ENCODE data around the gene BCL11B. TPM values are rescaled to one million over a fixed set of nuclear protein-coding genes. Genes with fewer than 3 reads are reported as not detected.

Gene BCL11B
- total RNA-seq, 1 experiment from 2014 or later = 3.2 TPM

DNA sequence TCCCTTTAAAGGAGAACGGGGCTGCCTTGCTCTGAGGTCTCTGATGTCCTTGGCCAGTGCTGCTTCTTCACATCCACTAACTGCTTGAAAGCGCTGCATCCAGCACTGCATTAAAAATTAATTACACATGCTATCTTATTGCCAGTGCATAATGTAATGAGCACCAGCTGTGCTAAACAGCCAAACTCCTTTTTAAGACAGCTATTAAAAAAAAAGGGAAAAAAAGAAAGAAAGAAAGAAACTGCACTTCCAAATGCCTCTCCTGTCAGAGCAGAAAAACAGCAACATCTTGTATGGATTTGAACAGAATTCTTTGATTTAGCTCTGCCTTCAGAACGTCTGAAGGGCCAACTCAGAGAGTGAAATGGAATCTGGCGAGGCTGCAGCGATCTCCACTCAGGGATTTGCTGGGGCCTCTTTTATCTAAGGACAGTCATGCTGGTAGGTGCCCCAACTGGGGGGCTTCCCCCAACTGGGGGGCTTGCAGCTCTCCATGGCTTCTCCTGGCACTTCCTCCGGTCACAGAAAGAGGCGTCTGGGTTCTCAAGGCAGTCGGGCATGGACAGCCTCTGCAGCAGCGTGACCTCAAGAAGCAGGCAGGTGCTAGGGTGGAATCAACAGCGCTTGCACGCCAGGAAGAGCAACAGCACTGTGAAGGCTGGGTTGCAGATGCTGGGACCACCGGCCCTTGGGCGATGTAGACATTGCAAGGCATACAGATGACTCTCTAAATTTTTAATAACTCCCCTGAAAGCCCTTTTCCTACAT is 46.4 kb downstream of the BCL11B start:
- DNase-seq (ENCODE audit: low spot score) = no peak

DNA sequence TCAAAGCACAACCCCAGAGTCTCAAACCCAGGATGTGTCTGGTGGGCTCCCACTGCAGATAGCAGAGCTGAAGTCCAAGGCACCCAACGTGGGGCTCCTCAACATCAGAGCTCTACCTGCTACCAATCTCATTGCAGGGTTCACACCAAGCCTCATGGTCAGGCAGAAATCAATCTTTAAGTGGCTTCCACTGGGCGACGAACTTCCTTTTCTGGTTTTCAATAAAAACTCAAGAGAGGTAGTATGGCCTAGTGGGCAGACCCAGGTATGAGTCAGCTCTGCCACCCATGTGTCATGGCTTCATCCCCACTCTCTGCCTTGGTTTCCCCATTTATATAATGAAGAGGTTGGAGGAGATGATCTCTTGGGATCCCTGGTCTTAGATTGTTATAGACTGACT is 47.0 kb downstream of the BCL11B start:
- no peak for DNase-seq (ENCODE audit: low spot score)

DNA sequence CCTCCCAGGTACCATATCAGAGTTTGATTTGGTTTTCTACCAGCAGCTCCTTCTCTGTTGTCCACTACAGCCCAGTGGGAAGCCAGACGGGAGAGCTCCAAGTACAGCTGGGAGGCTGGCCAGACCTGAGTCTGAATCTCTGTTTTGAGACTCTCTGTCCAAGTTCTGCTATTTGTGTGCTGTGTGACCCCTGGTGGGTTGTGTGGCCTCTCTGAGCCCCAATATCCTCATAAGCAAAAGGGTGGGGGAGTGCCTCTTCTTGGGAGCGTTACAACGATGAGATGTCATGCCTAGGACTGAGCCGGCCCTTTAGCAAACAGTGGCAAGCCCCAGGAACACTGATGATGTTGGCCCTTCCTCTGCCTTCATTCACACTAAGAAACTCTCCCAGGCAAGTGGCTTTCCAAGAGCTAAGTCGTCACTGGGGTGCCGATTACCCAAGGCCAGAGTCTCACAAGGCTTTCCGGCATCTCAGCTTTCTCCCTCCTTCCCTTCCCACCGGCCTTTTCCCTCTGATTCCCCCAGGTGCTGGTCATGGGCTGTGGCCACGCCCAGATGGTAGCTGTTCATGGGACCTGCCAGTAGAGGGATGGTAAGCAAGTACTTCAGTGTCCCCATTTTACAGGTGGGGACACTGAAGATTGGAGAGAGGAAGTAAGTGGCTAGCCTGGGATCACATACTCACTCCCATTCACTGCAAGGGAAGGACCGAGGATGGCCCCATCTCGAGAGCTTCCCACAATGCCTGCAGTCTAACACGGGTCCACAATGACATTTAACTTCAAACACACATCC is 47.7 kb downstream of the BCL11B start:
- DNase-seq (ENCODE audit: low spot score) = no peak

DNA sequence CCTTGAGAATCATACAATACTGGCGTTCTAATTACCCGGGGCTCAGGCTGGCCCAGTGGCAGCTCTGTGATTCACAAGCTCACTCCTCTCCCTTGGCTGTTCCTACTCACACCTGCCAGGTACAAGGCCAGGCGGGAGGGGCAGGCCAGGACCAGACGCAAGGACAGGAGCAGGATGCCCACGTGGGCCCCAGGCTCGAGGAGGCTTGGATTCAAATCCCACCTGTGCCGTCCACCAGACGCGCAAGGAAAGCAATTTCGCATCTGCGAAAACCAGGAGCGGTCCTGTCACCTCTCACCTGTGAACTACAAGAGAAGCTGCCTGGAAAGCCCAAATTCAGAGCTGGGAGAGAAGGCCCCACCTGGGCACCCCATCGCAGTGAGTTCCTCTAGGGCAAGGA is 50.6 kb downstream of the BCL11B start:
- no peak for DNase-seq (ENCODE audit: low spot score)

DNA sequence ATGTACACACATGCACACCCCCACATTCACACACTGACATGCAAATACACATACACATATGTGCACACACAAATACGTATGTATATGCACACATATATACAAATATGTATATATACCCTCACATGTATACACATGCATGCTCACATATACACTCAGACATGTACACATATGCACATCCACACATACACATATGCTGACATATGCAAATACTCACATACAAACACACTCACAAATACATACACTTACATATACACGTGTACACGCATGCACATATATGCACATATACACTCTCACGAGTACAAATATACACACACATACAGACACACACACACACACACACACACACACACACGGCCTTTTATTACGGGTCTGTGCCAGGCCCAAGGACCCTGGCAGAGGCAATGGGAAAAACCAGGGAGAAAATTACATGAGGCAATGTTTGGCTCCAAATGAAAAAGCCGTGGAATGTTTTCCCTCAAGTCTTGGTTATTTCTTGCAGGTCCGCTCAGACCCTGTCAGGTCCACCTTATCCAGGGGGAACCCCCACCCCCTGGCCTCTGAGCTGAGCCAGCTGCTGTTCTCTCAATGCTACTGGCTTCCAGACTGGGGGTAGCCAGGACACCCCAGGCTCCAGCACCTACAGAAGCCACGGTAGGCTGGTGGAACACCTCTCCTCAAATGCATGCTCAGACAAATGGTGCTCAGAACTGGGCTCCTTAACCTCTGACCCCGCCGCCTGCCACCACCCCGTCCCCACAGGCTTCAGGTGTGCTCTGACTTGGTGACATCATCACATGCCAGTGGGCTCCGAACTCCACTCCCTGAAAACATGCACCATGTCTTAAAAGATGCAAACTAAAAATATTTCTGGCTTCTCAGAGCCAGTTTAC is 54.7 kb downstream of the BCL11B start:
- no peak for DNase-seq (ENCODE audit: low spot score)

DNA sequence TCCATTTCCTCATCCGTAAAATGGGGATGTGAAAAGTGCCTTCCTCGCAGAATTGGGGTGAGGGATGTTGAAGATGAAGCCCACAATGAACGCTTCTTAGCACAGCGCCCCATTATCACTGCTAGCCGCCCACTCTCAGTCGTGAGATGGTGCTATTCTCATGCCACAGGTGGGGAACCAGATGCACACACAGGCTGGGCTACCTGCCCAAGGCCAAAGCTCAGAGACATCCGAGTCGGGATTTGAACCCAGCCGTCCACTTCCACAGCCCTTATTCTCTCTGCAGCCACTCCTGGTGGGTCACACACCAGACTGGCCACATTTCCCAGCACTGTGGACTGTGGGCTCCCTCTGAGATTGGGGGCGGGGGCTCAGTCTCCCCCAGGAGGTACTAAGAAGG is 55.8 kb downstream of the BCL11B start:
- DNase-seq (ENCODE audit: low spot score) = no peak

DNA sequence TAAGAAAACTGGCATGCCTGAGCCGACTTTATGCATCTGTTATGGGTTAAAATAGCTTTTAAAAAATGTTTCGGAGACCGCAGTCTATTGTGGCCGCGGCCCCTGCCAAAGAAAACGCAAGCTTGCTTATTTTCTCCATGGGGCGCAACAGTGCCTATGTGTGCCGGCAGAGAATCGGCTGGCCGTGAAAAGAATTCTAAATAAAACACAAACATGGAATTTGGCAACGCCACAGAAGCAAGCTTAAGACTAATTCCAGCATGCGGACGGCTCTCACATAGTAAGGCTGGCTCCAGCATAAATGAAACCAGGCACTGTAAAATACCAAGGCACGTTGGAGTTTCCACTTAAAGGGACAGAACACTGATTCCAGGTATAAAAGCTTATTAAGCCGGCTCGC is 56.7 kb downstream of the BCL11B start:
- no peak for DNase-seq (ENCODE audit: low spot score)

DNA sequence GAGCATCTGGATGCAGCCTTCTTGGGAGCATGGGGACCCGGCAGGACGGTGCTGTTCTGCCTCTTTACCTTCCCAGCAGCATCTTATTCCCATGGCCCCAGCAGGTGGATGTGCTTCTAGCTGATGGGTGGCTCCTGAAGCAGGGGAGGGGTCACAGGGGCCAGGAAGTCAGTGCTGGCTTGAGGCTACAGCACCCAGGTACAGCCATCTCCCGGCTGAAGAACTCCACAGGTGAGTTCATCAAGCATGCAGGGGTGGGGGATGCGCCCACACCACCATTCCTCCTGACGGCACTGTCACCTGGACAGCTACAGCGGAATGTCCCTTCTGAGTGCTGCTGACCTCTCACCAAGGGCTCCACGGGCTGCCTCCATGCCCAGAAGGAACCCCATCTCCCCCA is 57.3 kb downstream of the BCL11B start:
- DNase-seq (ENCODE audit: low spot score) = no peak

DNA sequence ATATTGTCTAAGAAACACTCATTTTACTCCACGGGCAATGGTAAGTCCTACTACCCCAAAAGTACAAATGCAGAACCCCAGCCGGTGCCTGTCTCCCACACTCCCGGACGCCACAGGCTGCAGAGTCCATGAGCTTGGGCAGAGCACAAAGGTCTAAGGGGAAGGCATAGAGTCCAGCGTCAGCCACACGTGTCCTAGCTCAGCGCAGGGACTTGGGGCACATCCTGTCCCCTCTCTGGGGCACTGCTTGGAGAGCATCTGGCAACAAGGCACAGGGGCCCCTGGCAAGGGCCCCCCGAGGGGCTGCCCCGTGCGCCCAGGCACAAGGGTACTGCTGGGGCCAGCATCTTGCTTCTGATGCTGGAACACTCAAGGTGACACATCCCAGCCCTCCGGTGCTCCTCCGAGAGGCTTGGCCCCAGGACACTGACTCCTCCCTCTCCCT is 58.4 kb downstream of the BCL11B start:
- DNase-seq (ENCODE audit: low spot score) = no peak

DNA sequence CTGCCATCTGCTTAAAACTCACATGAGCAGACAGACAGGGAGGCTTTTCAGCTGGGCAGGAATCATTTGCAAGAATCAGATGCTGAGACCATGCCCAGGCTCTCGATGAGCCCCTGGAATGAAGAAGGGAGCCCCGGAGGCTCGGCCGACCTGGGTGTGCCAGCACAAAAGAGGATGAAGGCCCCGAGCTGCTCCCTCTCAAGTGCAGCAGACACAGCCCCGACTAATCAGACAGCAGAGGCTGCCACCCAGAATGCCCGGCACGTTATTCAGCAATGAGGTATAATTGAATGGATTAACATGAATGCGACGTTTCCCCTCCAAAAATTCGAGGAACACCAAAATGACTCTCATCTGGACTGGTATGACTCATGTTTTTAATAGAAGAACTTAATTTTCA is 58.9 kb downstream of the BCL11B start:
- no peak for DNase-seq (ENCODE audit: low spot score)

DNA sequence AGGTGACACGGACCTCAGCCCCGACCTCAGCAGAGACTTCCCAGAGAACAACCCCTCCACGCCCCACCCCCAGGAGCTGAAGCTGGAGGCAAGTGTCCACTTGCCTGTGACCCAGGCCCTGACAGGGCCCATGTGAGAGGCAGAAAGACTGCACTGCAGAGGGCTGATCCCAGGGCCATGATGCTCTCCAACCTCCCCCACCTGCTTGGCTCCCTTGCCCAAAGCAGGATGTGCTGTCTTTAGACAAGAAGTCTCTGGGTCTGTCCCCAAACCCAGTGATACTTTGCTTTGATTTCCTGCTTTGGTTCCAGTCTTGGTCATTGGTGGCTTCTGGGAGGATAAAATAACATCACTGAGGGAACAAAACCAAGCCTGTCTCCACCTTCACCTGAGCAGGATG is 59.4 kb downstream of the BCL11B start:
- no peak for DNase-seq (ENCODE audit: low spot score)

DNA sequence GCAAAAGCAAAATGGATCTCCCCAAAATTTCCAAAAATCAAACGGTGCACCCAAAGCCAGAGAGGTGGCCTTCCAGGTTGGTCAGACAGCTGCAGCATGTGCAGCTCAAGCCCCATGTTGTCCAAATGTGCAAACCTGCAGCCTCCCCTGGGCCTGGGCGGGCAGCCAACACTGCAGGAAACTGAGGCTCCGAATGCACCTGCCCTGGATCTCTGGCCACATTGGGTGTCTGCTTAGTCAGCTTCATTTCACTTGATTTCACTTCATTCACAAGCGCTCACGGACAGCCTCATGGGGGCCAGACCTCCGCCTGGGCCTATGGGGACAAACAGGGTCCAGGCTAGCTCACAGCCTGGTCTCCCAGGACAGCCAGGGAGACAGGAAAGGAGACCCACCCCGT is 59.8 kb downstream of the BCL11B start:
- DNase-seq (ENCODE audit: low spot score) = no peak

DNA sequence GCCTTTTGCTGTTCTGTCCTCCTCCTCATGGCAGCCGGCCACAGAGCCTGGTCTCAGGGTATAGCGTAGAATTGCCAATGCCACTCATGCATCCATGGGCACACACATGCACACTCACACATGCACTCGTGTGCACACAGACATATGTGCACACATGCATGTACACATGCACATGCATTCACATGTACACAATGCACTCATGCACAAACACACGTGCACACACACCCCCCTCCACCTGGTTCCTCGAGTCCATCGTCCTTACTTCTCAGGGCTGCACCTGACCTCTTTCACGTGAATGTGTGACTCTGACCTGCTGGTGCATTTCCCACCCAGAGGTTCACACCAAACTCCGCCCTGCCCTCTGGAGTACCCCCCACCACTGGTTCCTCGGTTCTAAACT is 60.6 kb downstream of the BCL11B start:
- no peak for DNase-seq (ENCODE audit: low spot score)

DNA sequence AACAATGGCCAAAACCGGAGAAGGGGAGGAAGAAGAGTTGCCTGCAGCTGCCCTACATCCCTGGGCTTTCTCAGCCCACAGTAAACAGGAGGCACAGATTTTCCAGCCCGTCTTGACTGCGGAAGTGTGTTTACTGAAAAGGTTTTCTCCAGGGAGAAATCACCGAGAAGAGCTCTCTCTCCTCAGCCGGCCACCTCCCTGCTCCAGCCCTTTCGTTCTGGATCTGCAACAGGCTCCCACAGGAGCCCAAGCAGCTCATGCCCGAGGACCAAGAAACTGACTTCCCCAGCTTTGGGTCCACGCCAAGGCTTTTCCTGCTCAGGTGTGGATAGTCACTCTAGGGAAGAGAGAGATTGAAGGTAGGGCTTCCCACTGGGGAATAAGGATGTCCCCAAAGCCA is 61.7 kb downstream of the BCL11B start:
- DNase-seq (ENCODE audit: low spot score) = no peak

DNA sequence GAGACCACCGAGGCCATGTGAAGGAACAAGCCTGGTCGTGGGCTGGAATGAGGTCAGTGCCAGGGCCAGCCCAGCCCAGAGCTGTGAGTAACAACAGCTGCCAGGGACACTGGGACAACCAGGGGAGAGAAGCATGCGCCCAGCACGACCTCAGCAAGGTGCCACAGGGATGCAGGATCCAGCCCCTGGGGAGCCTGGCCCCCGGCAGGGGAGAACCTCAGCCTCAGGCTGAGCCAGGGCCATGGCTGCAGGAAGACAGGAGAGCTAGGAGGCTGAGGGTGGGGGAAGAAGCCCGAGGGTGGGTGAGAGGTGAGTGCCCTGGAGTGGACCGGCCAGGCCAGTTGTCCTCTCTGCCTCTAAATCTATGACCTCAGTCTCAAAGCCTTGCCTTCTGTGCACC is 62.6 kb downstream of the BCL11B start:
- DNase-seq (ENCODE audit: low spot score) = no peak

DNA sequence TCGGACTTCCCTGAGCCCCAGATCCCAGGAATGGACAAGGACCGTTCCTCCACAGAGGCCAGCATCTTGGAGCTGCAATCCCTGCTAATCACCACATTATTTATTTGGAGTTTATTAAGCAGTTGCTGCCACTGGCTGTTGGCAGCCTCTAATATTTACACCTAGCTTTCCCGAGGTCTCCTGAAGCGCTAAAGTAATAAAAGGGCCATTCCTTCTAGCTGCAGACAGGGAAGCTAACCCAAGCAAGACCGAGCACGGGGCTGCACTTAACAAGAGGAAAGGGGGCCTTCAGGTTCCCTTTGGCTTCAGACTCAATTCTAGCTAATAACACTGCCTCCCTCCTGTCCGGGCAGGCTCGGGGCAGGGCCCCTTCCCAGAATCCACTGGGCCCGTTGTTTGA is 63.7 kb downstream of the BCL11B start:
- no peak for DNase-seq (ENCODE audit: low spot score)

DNA sequence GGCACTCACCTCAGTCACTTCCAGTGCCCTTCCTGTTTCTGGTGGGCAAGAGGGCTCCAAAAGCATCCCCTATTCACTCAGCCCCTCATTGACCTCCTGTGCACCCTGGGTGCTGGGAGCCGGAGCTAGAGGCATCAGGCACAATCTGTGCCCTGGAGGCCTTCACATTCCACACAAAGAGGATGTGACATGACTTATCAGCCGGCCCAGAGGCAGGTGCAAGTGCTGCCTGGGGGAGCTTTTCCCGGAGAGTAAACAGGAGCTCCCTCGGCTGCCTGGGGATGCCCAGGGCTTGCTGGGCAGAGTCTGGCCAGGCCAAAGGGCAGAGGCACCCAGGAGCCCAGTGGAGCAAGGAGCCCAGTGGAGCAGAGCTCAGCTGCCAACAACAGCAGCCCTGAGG is 64.5 kb downstream of the BCL11B start:
- DNase-seq (ENCODE audit: low spot score) = no peak

DNA sequence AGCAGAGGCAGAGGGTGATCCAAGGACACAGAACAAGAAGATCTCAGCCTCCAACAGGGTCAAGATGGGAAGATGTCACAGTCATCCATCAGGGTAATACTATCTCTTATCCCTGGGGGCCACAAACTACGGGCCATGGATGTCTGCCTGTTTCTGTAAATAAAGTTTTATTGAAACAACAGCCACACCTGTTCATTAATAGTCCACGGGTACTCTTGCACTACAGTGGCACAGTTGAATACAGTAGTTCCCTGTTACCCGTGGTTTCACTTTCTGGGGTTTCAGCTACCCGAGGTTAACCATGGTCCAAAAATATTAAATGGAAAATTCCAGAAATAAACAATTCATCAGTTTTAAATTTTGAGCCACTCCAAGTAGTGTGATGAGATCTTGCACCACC is 65.9 kb downstream of the BCL11B start:
- no peak for DNase-seq (ENCODE audit: low spot score)

DNA sequence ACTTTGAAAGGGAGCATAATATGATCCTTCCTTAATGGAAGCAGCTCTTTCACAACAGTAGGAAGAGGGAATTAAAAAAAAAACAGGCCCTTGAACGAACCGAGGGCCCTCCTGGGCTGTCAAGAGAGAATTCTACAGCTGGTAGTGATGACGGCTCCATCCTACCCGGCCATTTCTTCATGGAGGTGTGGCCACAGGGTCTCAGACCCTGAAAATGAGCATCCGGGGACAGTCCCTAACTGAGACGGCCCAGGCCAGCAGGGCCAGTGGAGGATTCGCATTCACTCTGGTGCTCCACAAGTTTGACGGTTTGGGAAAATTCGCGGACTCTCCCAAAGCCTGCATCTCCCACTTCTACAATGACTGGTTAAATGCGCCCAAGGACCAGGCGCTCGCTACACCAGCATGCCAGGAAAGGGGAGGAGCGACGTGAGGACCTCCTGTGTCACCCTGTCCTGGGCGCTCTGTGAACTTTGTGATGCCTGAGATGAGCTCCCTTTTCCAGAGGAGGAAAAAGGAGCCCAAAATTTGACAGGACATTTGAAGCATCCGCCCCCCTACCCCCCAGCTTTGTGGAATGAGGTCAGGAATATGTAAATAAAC is 66.8 kb downstream of the BCL11B start:
- DNase-seq (ENCODE audit: low spot score) = no peak

DNA sequence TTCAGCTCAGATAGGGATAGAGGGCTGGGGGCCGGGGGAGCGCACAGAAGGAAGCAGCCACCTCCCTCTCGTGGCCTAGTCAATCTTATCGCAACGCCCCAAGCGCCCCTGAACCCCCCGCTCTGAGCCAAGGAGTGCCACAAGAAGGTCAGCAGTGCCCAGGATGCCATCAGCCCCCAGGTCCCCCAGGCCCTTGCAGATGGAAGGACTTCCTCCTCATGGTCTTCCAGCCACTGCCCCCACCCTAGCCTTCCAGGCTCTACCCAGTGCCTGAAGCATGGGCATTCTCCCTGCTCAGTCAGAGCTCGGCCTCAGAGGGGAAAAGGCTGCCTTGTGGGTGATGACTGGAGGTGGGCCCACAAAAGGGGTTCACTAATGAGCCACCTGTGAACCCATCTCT is 68.2 kb downstream of the BCL11B start:
- no peak for DNase-seq (ENCODE audit: low spot score)

DNA sequence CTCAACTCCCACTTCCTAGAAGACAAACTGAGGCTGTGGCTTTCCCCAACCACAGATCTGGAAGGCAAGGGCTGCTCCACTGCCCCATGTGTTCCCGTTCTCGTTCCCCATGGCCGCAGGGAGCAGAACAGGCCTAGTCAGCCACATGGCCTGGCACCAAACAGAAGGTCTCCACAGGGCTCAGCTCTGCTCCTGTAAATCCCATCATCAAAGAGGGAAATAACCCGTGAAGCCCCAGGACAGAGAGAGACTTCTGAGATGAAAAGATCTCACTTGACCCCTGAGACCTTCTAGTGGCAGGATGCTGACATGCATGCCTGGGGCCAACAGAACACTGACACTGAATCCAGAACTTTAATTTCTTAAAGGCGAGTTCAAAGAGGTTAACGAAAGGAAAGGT is 68.9 kb downstream of the BCL11B start:
- DNase-seq (ENCODE audit: low spot score) = no peak

DNA sequence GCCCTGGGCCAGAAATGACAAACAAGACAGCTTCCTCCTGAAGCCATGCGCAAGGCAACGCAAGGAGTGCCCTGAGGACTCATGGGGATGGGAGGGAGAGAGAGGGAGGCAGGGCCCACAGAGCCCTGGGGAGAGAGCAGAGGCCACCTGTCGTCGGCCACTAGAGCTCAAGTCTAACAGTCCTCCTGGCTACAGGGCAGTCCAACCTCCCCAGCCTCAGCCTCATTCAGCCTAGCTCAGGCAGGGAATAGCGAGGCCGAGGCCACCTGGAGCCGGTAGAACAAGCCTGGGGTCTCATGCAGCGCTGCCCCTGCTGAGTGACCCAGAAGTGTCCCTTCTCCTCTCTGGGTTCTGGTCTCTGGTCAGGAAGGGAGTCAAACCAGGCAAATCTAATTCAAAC is 69.5 kb downstream of the BCL11B start:
- no peak for DNase-seq (ENCODE audit: low spot score)

Measured in HT-29 (cell line).